CD1c-positive myeloid dendritic cell (primary cell): ENCODE measurements around the gene TEX44.

Experiments
- DNase-seq: peaks from one replicate; pipeline ENCODE4 v3.0.0-alpha.2; 2016; ENCODE audit errors: extremely low spot score

Gene TEX44

DNA sequence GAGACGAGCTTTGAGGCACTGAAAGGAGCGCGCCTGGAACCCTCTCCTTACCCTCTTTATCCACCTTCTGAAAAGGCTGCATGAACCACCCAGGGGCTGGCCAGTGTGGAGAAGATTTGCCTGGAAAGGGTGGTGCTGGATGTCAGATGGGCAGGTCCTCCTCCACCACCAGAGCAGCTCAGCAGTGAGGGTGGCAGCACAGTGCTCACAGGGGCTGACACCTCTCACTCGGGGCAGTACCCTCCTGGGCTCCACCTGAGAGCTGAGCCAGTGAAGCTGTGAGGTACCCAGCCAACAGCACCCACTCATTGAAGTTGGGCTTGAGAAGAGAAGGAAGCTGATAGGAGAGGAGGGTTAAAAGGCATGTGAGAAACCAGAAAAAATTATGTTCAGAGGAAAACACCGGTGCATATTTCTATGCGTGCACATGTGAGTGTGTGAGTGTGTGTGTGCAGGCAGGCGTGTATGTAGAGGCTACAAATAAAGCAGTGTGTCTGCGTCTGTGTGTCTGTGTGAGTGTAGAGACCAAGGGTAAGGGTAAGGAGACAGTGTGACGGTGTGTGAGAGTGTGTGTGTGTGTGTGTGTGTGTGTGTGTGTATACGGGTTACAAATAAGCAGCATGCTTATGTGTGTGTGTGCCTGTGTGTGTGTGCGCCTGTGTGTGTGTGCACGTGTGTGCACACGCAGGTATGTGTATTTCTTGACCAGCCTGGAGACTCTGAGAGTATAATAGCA, 40.7 kb downstream of the TEX44 start:
- no peak for DNase-seq

DNA sequence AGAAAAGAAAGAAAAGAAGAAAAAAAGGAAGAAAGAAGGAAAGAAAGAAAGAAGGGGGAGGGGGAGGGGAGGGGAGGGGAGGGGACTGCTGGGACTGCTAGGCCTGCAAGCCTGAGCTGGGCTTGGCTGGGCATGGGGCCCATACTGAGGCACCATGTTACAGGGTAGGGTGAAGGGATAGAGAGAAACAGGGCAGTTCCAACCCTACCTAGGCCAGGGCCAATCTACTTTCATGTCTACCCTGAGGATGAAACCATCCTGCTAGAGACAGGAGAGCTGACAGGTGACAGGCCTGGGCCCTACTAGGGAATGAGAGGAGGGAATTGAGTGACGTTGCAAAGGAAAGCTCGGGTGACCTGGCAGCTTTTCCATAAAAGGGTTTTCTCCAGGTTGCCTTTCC, 41.7 kb downstream of the TEX44 start:
- no peak for DNase-seq

DNA sequence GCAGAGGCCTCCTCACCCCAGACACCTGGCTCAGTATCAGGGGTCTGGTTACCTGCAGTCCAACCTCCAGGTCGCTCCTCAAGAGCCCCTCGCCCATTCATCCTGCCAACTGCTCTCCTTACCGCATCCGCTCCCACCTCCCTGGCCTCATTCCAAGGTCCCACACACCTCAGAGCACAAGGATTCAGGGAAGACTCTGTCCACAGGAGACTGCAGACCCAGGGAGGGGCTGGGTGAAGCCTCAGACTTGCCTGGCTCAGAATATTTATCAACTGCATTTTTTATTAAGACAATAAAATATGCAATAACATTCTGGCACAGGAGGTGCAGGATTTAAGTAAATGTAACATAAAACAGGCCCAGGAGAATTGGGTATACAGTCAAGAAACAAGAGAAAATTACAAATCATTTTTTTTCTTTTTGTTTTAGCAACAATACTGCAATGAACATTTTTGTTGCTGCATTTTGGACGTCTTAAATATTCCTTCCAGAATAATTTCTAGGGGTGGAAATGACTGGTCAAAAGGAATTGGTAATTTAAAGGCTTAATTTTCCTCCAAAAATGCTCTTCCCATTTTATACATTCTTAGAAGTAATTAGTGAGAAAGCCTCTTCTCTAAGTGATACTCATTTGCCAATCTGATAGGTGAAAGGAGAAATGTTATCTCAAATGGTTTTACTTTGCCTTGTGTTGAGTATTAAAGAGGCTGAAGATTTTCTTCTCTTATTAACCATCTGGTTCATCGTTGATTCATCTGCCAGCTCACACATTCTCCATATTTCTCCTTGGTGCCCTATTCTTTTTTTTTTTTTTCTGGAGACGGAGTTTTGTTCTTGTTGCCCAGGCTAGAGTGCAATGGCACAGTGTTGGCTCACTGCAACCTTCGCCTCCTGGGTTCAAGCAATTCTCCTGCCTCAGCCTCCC, 42.5 kb downstream of the TEX44 start:
- no peak for DNase-seq

DNA sequence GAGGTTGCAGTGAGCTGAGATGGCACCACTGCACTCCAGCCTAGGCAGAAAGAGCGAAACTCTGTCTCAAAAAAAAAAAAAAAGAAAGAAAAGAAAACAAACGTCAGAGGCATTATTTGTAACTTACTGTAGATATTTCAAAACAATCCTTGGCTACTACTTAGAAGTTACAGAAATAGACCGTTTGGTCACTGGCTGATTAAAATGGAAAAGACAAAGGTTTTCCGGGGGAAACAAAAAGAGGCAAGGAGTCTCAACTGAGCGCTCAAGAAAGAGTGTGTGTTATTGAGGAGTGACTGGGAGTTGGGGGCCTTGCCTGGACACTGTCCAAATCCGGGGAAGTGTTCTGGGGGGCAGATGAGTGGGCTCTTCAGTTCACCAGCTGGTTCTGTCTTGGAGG, 47.6 kb downstream of the TEX44 start:
- DNase-seq = peak; percentile 8

DNA sequence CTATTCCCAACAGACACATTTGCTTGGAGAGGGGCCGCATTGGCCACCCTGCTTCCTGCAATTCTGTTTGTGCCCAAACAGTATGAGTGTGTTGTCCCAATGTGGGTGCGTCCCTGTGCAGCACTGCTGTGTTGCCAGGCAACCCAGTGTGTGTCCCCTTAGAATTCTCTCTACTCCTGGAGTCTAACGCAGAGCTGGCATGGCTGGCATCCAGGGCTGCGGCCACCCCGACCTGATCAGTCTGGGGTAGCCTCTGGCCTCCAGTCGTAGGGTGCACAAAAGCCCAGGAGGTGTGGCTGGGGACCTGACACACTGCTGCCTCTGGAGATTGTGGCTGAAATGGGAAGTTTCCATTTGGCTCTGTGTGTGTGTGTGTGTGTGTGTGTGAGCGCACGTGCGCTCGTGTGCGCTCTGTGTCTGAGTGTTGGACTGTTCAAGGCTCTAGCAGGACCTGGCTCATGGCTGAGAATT, 48.0 kb downstream of the TEX44 start:
- DNase-seq = peak; percentile 53

DNA sequence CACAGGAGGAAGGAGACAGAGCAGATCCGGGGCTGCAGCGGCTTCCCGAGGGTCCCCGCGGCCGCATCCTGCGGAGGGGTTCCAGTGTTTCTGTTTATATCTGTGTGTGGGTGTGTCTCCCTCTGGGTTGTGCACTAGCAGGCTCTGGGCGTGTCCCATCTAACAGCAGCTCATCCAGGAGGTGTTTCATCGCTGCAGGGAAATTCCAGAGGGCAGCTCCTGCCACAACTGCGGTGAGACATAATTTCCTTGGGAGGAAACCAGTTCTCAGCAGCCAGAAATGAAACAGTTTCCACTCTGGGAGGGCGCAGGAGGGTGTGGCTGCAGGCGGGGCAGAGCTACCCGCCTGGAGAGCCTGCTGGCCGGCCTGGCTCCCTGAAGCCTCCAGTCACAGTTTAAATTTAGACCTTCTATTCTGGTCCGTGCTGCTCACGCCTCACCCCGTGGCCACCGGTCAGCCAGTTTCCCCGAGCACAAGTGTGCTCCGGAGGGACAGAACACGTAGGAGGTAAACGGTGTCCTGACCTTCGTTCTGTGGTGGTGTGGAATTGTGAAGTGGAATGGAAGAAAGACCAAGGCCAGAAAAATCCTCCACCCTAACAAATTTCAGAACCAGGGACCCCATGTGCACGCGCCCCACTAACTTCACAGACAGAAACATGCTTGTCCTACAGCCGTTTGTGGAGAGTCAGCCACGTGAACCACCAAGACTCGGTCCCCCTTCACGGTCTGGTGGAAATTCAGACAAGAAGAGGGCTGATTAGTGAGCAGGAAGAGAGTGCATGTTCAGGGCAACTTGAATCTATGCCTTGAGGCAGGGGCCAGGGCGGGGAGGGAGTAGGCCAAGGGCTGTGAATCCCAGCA, 50.2 kb downstream of the TEX44 start:
- peak; percentile 76 for DNase-seq

DNA sequence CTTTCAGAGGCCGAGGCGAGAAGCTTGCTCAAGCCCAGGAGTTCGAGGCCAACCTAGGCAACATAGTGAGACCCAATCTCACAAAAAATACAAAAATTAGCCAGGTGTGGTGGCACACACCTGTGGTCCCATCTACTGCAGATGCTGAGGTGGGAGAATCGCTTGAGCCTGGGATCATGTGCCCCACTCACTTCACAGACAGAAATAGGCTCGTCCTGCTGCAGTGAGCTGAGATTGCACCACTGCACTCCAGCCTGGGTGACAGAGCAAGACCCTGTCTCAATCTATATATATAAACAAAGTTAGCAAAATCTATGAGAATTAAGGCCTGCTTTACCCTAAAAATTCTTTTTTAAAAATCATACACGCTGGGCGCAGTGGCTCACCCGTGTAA, 50.8 kb downstream of the TEX44 start:
- no peak for DNase-seq
